ENCODE data around the gene DENND10.
"Not testable (repeated sequence)": the region's sequence is repeated elsewhere in the genome, so short reads cannot be mapped to it uniquely, and the experiment has no call there.

DENND10 gene

DNA sequence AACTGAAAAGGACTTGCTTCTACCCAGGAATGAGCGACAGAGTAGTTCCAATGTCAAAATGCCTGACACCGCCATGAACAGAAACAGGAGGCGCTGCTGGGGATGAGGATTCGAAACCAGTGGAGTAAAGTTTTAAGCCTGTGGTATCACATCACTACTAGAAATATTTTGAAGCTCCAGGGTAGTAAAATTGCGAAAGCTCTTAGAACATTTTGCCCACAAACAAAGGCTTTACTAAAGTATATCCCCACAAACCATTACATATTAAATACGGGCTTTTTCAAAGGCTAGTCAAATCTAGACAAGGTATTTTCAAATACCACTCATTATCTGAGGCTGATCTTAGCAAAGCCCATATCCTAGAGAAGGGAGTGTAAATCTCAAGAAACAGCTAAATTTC lies 72.3 kb downstream of the DENND10 start:
- DNase-seq = peak in 1 of 5 experiments; percentile 76

DNA sequence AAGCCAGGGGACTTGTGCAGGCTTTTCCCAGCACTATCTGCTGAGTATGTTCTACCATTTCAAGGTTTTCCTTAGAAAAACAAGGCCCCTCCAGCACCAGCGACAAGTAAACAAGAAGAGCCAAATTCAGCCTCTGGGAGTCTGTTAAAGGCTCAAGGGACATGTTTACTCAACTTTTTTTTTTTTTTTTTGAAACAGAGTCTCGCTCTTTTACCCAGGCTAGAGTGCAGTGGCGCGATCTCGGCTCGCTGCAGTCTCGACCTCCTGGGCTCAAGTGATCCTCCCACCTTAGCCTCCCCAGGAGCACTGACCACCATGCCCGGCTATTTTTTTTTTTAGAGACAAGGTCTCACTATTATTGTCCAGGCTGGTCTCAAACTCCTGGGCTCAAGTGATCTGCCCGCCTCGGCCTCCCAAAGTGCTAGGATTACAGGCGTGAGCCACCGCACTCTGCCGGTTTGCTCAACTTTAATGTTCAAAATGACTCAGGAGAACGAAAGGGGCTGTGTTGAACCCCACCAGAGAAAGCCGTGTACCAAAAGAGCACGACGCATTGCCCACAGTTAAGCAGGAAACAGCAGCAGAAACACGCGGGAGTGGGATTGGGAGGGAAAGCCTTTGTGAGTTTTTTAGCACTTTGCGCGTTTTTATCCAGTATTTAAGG lies 73.9 kb downstream of the DENND10 start:
- peak in 2 of 5 experiments; percentile 17 to 70 for DNase-seq

DNA sequence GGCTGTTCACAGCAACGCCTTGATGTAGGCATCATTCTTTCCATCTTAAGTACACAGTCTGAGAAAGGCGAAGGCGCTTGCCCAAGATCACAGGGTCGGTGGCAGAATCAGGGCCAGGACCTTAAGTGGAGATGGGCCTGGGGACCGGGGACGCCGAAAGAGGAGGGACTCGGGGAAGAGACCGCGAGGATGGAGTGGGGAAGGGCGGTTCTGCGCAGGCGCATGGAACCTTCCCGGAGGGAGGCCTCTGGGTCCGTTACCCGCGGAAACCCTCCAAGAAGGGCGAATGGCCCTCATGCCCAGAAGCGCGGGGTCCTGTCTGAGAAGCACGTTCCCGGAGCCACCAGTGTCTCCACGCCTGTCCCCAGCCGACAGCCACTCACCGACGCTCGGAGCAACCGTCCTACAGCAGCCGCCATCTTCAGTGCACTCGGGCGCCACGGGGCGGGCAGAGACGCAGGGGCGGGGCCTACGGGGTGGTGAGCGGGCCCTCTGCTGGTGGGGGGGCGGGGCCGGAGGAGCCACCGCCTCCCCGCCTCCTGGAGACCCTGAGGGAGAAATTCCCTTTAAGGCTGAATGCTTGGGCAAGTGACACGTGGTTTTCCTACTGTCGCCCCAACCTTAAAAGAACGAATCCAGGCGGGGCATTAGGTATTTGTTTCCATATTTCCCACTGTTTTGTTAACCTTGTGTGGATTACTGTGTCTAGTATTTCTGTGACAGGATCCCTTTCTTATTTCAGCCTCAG lies 74.6 kb downstream of the DENND10 start, which contains the start of gene PRDX3:
PRDX3 (minus strand) TSS at position 441 of the 748 bp plus-strand sequence; CDS start at position 419, 22 bp downstream.
- peak; percentile 82 to 92 (median 91) for DNase-seq

DNA sequence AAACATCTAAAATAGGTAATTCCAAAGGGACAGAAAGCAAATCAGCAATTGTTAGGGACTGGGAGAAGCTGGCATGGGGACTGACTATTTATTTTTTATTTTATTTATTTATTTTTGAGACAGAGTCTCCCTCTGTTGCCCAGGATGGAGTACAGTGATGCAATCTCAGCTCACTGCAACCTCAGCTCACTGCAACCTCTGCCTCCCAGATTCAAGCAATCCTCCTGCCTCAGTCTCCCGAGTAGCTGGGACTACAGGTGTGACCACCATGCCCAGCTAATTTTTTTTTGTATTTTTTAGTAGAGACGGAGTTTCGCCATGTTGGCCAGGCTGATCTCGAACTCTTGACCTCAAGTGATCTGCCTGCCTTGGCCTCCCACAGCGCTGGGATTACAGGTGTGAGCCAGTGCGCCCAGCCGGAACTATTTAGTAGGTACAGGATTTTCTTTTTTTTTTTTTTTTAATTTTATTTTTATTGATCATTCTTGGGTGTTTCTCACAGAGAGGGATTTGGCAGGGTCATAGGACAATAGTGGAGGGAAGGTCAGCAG lies 77.0 kb downstream of the DENND10 start:
- not testable (repeated sequence) for DNase-seq

DNA sequence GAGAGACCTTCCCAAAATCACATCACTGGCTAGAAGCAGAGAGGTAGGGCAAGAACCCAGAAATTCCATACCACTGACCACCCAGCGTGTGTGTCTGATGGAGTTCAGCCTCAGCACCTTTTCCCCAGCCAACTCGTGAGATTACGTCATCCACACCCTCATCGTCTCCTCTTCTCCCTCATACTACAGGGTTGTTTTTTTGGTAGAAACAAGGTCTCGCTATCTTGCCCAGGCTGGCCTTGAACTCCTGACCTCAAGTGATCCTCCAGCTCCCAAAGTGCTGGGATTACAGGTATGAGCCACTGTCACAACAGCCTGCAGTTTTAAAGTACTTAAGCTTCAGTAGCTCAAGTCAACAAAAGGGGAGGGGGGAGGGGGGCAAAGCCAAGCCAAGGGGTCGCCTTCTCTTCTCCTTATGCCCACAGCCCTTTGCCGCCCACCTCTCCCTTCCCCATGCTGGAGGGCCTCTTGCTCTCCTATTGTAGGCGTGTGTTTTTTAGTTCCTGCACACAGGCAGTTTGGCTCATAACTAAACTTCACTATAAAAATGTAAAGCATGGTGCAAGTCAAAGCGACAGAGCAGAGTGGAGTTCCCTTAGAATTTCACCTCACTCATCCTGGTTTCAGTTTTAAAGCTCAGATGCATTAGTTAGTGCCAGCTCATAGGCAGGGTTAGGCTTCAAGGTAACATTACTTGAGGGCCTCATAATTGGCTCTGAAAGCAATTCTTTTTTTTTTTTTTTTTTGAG lies 79.9 kb downstream of the DENND10 start:
- DNase-seq = peak in 1 of 5 experiments; percentile 60
